Gastrocnemius medialis (tissue), 4 donors: ENCODE data around the gene SMPD4.

ENCODE experiments used
- POLR2A ChIP-seq, 2 donors: fragments of 450-650 bp; IDR thresholded peaks; one replicate each; pipeline ENCODE4 v1.6.1; 2017; ENCODE audit warnings: antibody characterized with exemption in 2 of 2, mild to moderate bottlenecking in 2 of 2, moderate library complexity in 2 of 2
- TF ChIP-seq, protein P1 (sequence below), 5 experiments: fragments of 450-650 bp in 3 of 5; fragments of 200-600 bp in 2 of 5; sonication (generic) in 2 of 5; IDR thresholded peaks in 4 of 5; conservative IDR thresholded peaks in 1 of 5; 1 replicate in 4 of 5; 2 replicates in 1 of 5; pipeline ENCODE4 v1.5.1; 2016 to 2019; ENCODE audit warnings: antibody characterized with exemption in 5 of 5, mild to moderate bottlenecking in 3 of 5, moderate library complexity in 3 of 5

DNA sequence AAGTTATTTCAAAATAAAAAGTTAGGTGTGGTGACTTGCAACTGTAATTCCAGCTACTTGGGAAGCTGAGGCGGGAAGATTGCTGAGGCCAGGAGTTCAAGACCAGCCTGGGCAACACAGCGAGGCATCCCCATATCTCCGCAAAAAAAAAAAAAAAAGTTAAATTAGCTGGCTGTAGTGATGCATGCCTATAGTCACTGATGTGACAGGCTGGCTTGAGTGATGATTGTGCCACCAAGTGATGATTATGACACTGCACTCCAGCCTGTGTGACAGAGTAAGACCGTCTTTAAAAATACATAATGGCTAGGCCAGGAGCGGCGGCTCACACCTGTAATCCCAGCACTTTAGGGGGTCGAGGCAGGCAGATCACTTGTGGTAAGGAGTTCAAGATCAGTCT, 11.5 kb downstream of the SMPD4 start:
- TF ChIP-seq POLR2A (IDR thresholded peaks at IDR 0.05) = no peak
- TF ChIP-seq, protein P1, sequence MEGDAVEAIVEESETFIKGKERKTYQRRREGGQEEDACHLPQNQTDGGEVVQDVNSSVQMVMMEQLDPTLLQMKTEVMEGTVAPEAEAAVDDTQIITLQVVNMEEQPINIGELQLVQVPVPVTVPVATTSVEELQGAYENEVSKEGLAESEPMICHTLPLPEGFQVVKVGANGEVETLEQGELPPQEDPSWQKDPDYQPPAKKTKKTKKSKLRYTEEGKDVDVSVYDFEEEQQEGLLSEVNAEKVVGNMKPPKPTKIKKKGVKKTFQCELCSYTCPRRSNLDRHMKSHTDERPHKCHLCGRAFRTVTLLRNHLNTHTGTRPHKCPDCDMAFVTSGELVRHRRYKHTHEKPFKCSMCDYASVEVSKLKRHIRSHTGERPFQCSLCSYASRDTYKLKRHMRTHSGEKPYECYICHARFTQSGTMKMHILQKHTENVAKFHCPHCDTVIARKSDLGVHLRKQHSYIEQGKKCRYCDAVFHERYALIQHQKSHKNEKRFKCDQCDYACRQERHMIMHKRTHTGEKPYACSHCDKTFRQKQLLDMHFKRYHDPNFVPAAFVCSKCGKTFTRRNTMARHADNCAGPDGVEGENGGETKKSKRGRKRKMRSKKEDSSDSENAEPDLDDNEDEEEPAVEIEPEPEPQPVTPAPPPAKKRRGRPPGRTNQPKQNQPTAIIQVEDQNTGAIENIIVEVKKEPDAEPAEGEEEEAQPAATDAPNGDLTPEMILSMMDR (IDR thresholded peaks at IDR 0.05 in 4 of 5, conservative IDR thresholded peaks at IDR 0.05 in 1 of 5) = no peak
